ENCODE results near the gene HNRNPC.
"Not testable (repeated sequence)": the region's sequence is repeated elsewhere in the genome, so short reads cannot be mapped to it uniquely, and the experiment has no call there.

HNRNPC gene

DNA sequence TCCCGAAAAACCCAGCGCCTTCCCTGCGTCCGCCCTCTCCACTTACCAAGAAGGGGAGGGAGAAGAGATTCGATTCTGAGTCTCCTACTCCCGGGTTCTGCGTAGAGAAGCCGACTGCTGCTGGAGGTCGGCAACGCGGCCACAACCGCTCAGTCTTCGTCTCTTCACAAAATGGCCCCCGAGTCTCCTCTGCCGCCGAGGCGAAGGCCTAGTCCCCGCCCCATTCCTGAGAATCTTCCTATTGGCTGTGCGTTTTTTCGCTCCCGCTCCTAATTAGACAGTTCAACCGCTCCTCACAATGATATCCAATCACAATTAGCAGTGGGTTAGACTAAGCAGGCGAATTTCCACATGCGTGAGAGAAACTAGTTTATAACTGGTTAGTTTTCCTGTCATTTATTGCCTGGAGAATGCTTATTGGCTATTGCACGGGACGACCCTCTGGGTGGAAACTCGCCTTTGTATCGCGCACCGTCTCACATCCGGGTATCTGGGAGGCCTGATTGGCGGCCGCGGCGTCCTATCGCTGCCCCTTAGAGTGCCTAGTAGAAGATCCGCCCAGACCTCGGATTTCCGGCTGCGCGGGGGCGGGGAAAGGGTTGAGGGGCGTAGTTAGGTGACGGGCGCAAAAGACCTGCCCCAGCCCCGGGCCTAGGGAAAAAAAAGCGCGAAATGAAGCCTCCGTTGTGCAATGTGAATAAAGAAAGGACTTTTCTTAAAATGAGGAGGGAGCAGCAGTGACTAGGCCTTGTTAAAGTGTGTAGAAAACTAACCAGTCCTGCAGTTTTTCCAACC, at the start of gene HNRNPC:
Gene HNRNPC, minus strand, starts transcription at position 191 of the 795 bp plus-strand sequence. CDS start 35,249 bp downstream, outside the sequence.
- DNase-seq = peak; percentile 99

DNA sequence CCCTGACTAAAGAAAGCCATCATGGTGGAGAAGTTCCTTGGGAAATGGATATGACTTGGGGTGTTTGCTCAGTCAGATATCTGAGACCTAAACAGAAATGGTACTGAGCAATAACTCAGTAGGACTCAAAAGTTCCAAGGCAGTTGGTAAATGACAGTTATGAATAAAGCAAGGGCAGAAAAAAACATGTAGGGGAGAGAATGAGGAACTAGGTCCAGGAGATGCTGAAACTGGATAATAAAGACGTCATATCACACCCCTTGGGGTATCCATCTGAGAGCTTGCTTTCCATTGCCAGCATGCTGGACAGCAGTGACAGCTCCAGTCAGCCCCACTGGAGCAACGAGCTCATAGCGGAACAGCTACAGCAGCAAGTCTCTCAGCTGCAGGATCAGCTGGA, 48.2 kb upstream of the HNRNPC start:
- DNase-seq = no peak

- no peak for DNase-seq
Observed at GRCh38 chr14:21313512-21313911, 44.3 kb upstream of the HNRNPC start.

GRCh38 chr14:21311614-21312013, 42.4 kb upstream of the HNRNPC start:
- DNase-seq = no peak

- DNase-seq = no peak
Observed at GRCh38 chr14:21309956-21310355, 40.7 kb upstream of the HNRNPC start.

DNA sequence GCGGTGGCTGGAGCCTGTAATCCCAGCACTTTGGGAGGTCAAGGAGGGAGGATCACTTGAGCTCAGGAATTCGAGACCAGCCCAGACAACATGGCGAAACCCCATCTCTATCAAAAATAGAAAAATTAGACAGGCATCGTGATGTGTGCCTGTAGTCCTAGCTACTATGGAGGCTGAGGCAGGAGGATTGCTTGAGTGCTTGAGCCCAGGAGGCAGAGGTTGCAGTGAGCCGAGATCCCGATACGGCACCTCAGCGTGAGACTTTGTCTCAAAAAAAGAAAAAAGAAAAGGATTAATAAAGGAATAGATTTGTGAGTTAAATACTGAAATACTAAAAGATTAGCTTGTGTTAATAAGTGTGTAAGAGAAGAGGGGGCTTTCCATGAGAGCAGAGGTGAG, 40.0 kb upstream of the HNRNPC start:
- DNase-seq = no peak

DNA sequence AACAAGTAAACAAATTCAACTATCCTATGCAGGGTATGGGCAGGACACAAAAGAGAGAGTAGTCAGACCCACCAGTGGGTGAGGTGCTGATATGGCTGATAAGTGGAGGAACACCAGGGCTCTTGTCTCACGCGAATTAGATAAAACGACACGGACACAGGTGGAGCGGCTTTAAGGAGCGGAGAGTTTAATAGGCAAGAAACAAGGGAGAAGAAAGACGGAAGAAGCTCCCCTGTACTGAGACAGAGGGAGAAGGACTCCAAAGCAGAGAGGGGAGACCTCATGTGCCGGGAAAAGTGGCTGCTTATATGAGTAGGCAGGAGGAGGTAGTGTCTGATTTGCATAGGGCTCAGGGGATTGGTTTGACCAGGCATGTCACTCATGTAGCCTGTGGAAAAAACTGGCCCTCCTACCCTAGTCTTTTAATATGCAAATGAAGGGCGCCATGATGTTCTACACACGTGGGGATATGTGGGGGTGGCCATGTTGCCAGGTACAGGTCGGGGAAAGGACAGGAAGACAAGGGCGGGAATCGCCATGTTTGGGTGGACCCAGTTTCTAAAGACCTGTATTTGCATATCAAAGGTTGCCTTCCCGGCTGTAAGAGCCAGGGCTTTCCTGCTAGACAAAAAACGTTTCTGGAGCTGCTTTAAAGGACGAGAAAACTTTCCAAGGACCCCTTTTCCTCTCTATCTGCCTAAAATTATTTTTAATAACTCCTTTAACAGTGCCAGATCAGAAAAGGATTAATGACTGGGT, 39.4 kb upstream of the HNRNPC start:
- DNase-seq = peak; percentile 42 to 53

- DNase-seq = no peak
Observed at GRCh38 chr14:21308132-21308478, 38.9 kb upstream of the HNRNPC start.

GRCh38 chr14:21307637-21308036, 38.4 kb upstream of the HNRNPC start:
- DNase-seq = no peak

DNA sequence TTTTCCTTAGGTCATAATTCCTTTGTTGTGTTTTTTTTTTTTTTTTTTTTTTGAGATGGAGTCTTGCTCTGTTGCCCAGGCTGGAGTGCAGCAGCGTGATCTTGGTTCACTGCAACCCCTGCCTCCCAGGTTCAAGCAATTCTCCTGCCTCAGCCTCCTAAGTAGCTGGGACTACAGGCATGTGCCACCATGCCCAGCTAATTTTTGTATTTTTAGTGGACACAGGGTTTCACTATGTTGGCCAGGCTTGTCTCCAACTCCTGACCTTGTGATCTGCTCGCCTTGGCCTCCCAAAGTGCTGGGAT, 33.5 kb upstream of the HNRNPC start:
- DNase-seq = not testable (repeated sequence)

GRCh38 chr14:21302013-21302835, 33.0 kb upstream of the HNRNPC start:
- no peak for DNase-seq

- no peak for DNase-seq
Observed at GRCh38 chr14:21300892-21301291, 31.6 kb upstream of the HNRNPC start.

GRCh38 chr14:21299562-21300130, 30.4 kb upstream of the HNRNPC start:
- no peak for DNase-seq

DNA sequence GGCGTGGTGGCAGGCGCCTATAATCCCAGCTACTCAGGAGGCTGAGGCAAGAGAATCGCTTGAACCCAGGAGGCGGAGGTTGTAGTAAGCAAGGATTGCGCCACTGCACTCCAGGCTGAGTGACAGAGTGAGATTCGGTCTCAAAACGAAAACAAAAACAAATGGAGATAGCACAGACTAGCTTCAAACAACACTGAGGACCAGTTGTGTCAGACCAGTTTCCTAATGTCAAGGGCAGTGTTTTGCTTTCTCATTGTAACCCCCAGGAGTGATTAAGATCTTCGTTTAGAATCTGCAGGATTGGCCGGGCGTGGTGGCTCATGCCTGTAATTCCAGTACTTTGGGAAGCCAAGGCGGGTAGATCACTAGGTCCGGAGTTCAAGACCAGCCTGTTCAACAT, 29.1 kb upstream of the HNRNPC start:
- no peak for DNase-seq

- not testable (repeated sequence) for DNase-seq
Observed at GRCh38 chr14:21294026-21294425, 24.8 kb upstream of the HNRNPC start.

DNA sequence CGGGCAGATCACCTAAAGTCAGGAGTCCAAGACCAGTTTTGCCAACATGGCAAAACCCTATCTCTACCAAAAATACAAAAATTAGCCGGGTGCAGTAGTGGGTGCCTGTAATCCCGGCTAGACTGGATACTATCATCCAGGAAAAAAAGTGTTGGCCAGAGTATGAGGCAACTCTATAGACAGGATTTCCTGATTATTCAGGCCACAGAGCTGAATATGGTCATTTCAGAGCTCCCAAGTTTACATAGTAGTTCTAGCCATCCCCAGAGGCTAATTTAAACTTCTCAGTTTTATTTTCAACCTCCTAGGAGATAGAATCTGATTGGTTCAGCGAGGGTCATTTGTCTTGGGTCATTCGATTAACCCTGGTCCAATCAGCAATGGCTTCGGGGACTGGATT, 17.9 kb upstream of the HNRNPC start:
- no peak for DNase-seq

DNA sequence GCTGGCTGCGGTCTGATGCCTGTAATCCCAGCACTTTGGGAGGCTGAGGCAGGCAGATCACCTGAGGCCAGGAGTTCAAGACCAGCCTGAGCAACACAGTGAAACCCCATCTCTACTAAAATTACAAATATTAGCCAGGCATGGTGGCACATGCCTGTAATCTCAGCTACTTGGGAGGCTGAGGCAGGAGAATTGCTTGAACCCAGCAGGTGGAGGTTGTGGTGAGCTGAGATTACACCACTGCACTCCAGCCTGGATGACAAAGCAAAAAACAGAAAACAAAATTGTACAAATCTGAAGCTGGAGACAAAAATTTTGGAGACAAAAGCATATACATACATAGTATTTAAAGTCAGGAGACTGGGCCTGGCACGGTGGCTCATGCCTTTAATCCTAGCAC, 17.3 kb upstream of the HNRNPC start:
- DNase-seq = not testable (repeated sequence)

DNA sequence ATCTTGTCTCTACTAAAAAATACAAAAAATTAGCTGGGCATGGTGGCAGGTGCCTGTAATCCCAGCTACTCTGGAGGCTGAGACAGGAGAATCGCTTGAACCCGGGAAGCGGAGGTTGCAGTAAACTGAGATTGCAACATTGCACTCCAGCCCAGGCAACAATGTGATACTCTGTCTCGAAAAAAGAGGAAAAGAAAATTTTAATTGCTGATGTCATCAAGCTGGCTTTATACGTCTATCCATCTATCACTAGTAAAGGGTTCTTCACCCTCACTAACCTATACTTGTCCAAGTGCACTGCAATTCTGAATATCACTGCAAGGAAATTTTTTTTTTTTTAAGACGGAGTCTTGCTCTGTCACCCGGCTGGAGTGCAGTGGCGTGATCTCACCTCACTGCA, 12.7 kb upstream of the HNRNPC start:
- DNase-seq = not testable (repeated sequence)

- no peak for DNase-seq
Observed at GRCh38 chr14:21279783-21280182, 10.5 kb upstream of the HNRNPC start, which contains the start of gene RPGRIP1. RPGRIP1 (plus strand) TSS chr14:21280083; CDS start chr14:21287977, 7,894 bp downstream.

DNA sequence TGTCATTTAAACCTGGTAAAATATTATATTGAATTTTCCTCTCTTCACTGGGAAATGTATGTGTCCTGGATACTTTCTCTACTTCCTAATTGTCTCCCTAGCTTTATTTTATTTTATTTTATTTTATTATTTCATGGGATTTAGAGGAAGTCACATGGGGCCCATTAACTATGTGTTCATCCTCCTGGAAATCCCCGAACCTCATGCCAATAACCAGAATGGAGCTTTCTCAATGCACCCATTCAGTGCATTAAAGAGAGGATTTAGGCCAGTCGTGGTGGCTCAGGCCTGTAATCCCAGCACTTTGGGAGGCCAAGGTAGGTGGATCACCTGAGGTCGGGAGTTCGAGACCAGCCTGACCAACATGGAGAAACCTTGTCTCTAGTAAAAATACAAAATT, 9.4 kb upstream of the HNRNPC start:
- DNase-seq = no peak

GRCh38 chr14:21275261-21275858, 6.1 kb upstream of the HNRNPC start:
- no peak for DNase-seq

DNA sequence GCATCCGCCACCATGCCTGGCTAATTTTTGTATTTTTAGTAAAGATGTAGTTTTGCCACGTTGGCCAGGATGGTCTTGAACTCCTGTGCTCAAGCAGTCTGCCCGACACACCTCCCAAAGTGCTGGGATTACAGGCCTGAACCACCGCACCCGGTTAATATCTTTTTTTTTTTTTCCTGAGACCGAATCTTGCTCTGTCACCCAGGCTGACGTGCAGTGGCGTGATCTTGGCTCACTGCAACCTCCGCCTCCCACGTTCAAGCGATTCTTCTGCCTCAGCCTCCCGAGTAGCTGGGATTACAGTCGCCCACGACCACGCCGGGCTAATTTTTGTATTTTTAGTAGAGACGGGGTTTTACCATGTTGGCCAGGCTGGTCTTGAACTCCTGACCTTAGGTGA, 3.4 kb upstream of the HNRNPC start:
- not testable (repeated sequence) for DNase-seq
